HEK293 (cell line): Measurements from ENCODE around the gene DIABLO.

Source experiments
- KLF10 ChIP-seq: fragments of 450-650 bp; IDR thresholded peaks from 2 replicates; pipeline ENCODE4 v1.5.1; 2018; ENCODE audit warnings: missing biosample characterization, mild to moderate bottlenecking, missing genetic modification characterization
- ZBTB17 ChIP-seq: fragments of 450-650 bp; formaldehyde crosslinking; IDR thresholded peaks from 2 replicates; pipeline ENCODE4 v1.5.1; 2016; ENCODE audit warnings: missing biosample characterization, missing genetic modification characterization
- ZBTB21 ChIP-seq: fragments of 450-650 bp; formaldehyde crosslinking; IDR thresholded peaks from 2 replicates; pipeline ENCODE4 v1.5.1; 2017; ENCODE audit warnings: missing biosample characterization, missing genetic modification characterization
- ZNF133 ChIP-seq: fragments of 450-650 bp; formaldehyde crosslinking; IDR thresholded peaks from 2 replicates; pipeline ENCODE4 v1.5.1; 2016; ENCODE audit warnings: missing biosample characterization, missing genetic modification characterization
- ZNF138 ChIP-seq: fragments of 450-650 bp; formaldehyde crosslinking; IDR thresholded peaks from 2 replicates; pipeline ENCODE4 v1.5.1; 2016; ENCODE audit warnings: missing biosample characterization, missing genetic modification characterization, borderline replicate concordance
- ZNF274 ChIP-seq, 2 experiments: fragments of 200-500 bp in 1 of 2; fragments of 450-650 bp in 1 of 2; sonication (Bioruptor generic) in 1 of 2; formaldehyde crosslinking in 1 of 2; IDR thresholded peaks; 2 replicates each; pipeline versions ENCODE4 v1.5.1 to v1.6.1; 2014 to 2016; ENCODE audit warnings: borderline replicate concordance in 1 of 2, inconsistent platforms in 1 of 2, low read length in 1 of 2, missing biosample characterization in 1 of 2, missing genetic modification characterization in 1 of 2
- ZNF629 ChIP-seq: fragments of 450-650 bp; formaldehyde crosslinking; IDR thresholded peaks from 2 replicates; pipeline ENCODE4 v1.5.1; 2017; ENCODE audit warnings: missing biosample characterization, missing genetic modification characterization
- ZNF830 ChIP-seq: fragments of 450-650 bp; IDR thresholded peaks from 2 replicates; pipeline ENCODE4 v1.5.0; 2018; ENCODE audit warnings: missing biosample characterization, missing genetic modification characterization, low read depth, mild to moderate bottlenecking, moderate library complexity
- TF ChIP-seq, protein P1 (sequence below): fragments of 450-650 bp; formaldehyde crosslinking; IDR thresholded peaks from 2 replicates; pipeline ENCODE4 v1.5.1; 2016; ENCODE audit warnings: missing biosample characterization, missing genetic modification characterization
- TF ChIP-seq, protein P2 (sequence below): fragments of 450-650 bp; formaldehyde crosslinking; IDR thresholded peaks from 2 replicates; pipeline ENCODE4 v1.5.1; 2016; ENCODE audit warnings: missing biosample characterization, missing genetic modification characterization
- TF ChIP-seq, protein P3 (sequence below): sonication (generic); formaldehyde crosslinking; IDR thresholded peaks from 2 replicates; pipeline ENCODE4 v1.8.1; 2022; ENCODE audit warnings: mild to moderate bottlenecking, moderate library complexity, missing genetic modification reagents

DNA sequence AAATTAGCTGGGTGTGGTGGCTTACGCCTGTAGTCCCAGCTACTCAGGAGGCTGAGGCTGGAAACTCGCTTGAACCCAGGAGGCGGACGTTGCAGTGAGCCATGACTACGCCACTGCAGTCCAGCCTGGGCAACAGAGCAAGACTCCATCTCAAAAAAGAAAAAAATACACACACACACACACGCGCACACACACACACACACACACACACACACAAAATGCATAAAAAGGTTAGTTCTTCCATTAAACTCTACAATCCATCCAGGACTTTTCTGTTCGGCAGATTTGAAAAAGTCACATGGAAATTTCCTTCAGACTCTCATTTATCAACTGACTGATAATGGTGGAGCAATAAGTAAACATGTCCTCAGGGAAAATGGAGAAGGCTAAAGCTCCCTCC, 49.6 kb upstream of the DIABLO start:
- TF ChIP-seq, protein P1, sequence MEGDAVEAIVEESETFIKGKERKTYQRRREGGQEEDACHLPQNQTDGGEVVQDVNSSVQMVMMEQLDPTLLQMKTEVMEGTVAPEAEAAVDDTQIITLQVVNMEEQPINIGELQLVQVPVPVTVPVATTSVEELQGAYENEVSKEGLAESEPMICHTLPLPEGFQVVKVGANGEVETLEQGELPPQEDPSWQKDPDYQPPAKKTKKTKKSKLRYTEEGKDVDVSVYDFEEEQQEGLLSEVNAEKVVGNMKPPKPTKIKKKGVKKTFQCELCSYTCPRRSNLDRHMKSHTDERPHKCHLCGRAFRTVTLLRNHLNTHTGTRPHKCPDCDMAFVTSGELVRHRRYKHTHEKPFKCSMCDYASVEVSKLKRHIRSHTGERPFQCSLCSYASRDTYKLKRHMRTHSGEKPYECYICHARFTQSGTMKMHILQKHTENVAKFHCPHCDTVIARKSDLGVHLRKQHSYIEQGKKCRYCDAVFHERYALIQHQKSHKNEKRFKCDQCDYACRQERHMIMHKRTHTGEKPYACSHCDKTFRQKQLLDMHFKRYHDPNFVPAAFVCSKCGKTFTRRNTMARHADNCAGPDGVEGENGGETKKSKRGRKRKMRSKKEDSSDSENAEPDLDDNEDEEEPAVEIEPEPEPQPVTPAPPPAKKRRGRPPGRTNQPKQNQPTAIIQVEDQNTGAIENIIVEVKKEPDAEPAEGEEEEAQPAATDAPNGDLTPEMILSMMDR (tag by site-specific recombination) = no peak
- TF ChIP-seq ZNF274 (IDR thresholded peaks at IDR 0.05; ENCODE audit: low read length) (no peak), ZNF274 (tag by site-specific recombination; IDR thresholded peaks at IDR 0.05; ENCODE audit: borderline replicate concordance) (no peak), ZBTB21 (no peak), ZNF629 (tag by site-specific recombination) (no peak), ZNF133 (no peak), ZNF138 (tag by site-specific recombination) (no peak), KLF10 (no peak), ZNF830 (tag by site-specific recombination) (no peak), ZBTB17 (tag by site-specific recombination) (no peak)
- TF ChIP-seq, protein P2, sequence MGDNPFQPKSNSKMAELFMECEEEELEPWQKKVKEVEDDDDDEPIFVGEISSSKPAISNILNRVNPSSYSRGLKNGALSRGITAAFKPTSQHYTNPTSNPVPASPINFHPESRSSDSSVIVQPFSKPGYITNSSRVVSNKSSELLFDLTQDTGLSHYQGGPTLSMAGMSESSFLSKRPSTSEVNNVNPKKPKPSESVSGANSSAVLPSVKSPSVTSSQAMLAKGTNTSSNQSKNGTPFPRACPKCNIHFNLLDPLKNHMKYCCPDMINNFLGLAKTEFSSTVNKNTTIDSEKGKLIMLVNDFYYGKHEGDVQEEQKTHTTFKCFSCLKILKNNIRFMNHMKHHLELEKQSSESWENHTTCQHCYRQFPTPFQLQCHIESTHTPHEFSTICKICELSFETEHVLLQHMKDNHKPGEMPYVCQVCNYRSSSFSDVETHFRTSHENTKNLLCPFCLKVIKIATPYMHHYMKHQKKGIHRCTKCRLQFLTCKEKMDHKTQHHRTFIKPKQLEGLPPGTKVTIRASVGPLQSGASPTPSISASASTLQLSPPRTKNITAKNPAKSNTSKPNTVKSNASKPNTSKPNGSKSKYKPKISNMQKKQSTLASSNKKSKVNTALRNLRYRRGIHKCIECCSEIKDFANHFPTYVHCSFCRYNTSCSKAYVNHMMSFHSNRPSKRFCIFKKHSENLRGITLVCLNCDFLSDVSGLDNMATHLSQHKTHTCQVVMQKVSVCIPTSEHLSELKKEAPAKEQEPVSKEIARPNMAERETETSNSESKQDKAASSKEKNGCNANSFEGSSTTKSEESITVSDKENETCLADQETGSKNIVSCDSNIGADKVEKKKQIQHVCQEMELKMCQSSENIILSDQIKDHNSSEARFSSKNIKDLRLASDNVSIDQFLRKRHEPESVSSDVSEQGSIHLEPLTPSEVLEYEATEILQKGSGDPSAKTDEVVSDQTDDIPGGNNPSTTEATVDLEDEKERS (tag by site-specific recombination) = no peak
- TF ChIP-seq, protein P3, sequence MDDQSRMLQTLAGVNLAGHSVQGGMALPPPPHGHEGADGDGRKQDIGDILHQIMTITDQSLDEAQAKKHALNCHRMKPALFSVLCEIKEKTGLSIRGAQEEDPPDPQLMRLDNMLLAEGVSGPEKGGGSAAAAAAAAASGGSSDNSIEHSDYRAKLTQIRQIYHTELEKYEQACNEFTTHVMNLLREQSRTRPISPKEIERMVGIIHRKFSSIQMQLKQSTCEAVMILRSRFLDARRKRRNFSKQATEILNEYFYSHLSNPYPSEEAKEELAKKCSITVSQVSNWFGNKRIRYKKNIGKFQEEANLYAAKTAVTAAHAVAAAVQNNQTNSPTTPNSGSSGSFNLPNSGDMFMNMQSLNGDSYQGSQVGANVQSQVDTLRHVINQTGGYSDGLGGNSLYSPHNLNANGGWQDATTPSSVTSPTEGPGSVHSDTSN (CRISPR knock-in tag) = no peak
